Colonic mucosa (tissue), 4 donors: Measurements from ENCODE around the gene FAM228B. TPM values are rescaled to one million over a fixed set of nuclear protein-coding genes. Genes with fewer than 3 reads are reported as not detected.

ENCODE experiments used
- DNase-seq: peaks from one replicate; pipeline ENCODE4 v3.0.0-alpha.2; 2020
- H3K27ac ChIP-seq: fragments of 200-600 bp; one replicate; pipeline ENCODE4 v1.8.0; 2021
- H3K27me3 ChIP-seq: fragments of 200-600 bp; one replicate; pipeline ENCODE4 v1.8.0; 2021
- H3K36me3 ChIP-seq: fragments of 200-600 bp; one replicate; pipeline ENCODE4 v1.8.0; 2021
- H3K4me1 ChIP-seq: fragments of 200-600 bp; one replicate; pipeline ENCODE4 v1.8.0; 2021; ENCODE audit warnings: mild to moderate bottlenecking
- H3K4me3 ChIP-seq: fragments of 200-600 bp; one replicate; pipeline ENCODE4 v1.8.0; 2021
- H3K9ac ChIP-seq, 2 donors: one replicate each; pipeline ENCODE4 v1.7.0; 2013; ENCODE audit warnings: control low read depth in 2 of 2, low read depth in 2 of 2, low read length in 2 of 2
- H3K9me3 ChIP-seq: fragments of 200-600 bp; one replicate; pipeline ENCODE4 v1.8.0; 2021
- CTCF ChIP-seq: fragments of 200-600 bp; IDR thresholded peaks from one replicate; pipeline ENCODE4 v1.8.0; 2022; ENCODE audit warnings: antibody characterized with exemption, mild to moderate bottlenecking
- intact Hi-C: fragments of 100-400 bp; cut with DNase I; formaldehyde crosslinking; loops from one replicate; pipeline ENCODE4 v1.14.1; 2022
- total RNA-seq, 2 donors: library from RNA; stranded (reverse); fragmentation: NEBNext Ultra II Directional in 1 of 2; extraction: Animal tissue kit (Norgen Biotek cat#: 25700) in 1 of 2; gene quantifications; one replicate each; pipeline ENCODE4 v1.2.1, GENCODE V29; 2021
- donor health status: healthy.
- donor health status: DM: no; HTN: no; CAD: no.
- donor health status: DM: no; HTN: no; CAD: no.

The FAM228B gene
- total RNA-seq, 2 donors from 2014 or later: 4.4 to 6.2 TPM

GRCh38 chr2:24200799-24201198, 77.5 kb downstream of the FAM228B start:
- intact Hi-C loops: no loop called here
- H3K27ac ChIP-seq: no peak overlapping the region
- no peaks in the 10 kb centered on the region for H3K9me3 ChIP-seq
- no peaks in the 10 kb centered on the region for H3K4me1 ChIP-seq
- no peaks in the 10 kb centered on the region for H3K27me3 ChIP-seq
- TF ChIP-seq CTCF: no peak
- peaks cover 8% of the 10 kb centered on the region for H3K36me3 ChIP-seq
- H3K9ac ChIP-seq: no peak overlapping the region
- no peak for DNase-seq
- H3K4me3 ChIP-seq: no peak overlapping the region

- no peaks in the 10 kb centered on the region for H3K9me3 ChIP-seq
- no peak overlapping the region for H3K27ac ChIP-seq
- peaks cover 12% of the 10 kb centered on the region for H3K36me3 ChIP-seq
- no peak for DNase-seq
- no peak overlapping the region for H3K4me3 ChIP-seq
- no peak for TF ChIP-seq CTCF
- intact Hi-C loops: no loop called here
- H3K27me3 ChIP-seq: no peaks in the 10 kb centered on the region
- no peaks in the 10 kb centered on the region for H3K4me1 ChIP-seq
- H3K9ac ChIP-seq: no peak overlapping the region
These were observed 79.9 kb downstream of the FAM228B start for GRCh38 chr2:24203029-24203786.

GRCh38 chr2:24203787-24204150, 80.5 kb downstream of the FAM228B start:
- no peaks in the 10 kb centered on the region for H3K27me3 ChIP-seq
- H3K27ac ChIP-seq: no peak overlapping the region
- H3K9ac ChIP-seq: no peak overlapping the region
- no peak for DNase-seq
- H3K36me3 ChIP-seq: peaks cover 17% of the 10 kb centered on the region
- no peak for TF ChIP-seq CTCF
- no peaks in the 10 kb centered on the region for H3K4me1 ChIP-seq
- H3K9me3 ChIP-seq: no peaks in the 10 kb centered on the region
- H3K4me3 ChIP-seq: no peak overlapping the region
- intact Hi-C loops: no loop called here

GRCh38 chr2:24204505-24204904, 81.2 kb downstream of the FAM228B start:
- H3K4me3 ChIP-seq: no peak overlapping the region
- no peak overlapping the region for H3K9ac ChIP-seq
- DNase-seq: no peak
- H3K36me3 ChIP-seq: peaks cover 19% of the 10 kb centered on the region
- TF ChIP-seq CTCF: no peak
- H3K9me3 ChIP-seq: no peaks in the 10 kb centered on the region
- intact Hi-C loops: no loop called here
- H3K27me3 ChIP-seq: no peaks in the 10 kb centered on the region
- no peak overlapping the region for H3K27ac ChIP-seq
- no peaks in the 10 kb centered on the region for H3K4me1 ChIP-seq

GRCh38 chr2:24205131-24205530, 81.9 kb downstream of the FAM228B start:
- Histone ChIP-seq H3K9ac (no peak overlapping the region), H3K36me3 (peaks cover 24% of the 10 kb centered on the region), H3K9me3 (no peaks in the 10 kb centered on the region), H3K4me1 (no peaks in the 10 kb centered on the region), H3K27me3 (no peaks in the 10 kb centered on the region), H3K4me3 (no peak overlapping the region), H3K27ac (no peak overlapping the region)
- intact Hi-C loops: no loop called here
- no peak for DNase-seq
- TF ChIP-seq CTCF: no peak
